CD1c-positive myeloid dendritic cell (primary cell): ENCODE data around the gene PRR16.

Source experiments
- DNase-seq: peaks from one replicate; pipeline ENCODE4 v3.0.0-alpha.2; 2016; ENCODE audit errors: extremely low spot score

Gene PRR16

DNA sequence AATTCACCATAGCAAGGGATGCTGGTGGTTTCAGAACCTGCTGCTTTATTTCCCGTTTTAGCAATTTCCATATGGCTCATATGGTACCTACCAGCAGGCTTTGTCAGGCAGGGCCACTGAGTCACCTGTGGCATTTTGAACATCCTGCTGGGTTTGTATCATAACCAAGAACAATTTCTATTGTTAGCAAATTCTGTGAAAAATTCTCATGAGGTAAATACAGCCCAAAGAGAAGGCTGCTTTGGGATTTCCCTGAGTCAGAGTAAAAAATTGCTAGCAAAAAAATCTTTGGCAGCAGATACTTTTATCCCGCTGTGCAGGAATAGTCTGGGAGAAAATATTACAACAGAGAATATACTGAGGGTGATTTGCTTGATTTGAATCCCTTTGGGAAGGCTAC is 52.7 kb downstream of the PRR16 start:
- DNase-seq, result no peak

DNA sequence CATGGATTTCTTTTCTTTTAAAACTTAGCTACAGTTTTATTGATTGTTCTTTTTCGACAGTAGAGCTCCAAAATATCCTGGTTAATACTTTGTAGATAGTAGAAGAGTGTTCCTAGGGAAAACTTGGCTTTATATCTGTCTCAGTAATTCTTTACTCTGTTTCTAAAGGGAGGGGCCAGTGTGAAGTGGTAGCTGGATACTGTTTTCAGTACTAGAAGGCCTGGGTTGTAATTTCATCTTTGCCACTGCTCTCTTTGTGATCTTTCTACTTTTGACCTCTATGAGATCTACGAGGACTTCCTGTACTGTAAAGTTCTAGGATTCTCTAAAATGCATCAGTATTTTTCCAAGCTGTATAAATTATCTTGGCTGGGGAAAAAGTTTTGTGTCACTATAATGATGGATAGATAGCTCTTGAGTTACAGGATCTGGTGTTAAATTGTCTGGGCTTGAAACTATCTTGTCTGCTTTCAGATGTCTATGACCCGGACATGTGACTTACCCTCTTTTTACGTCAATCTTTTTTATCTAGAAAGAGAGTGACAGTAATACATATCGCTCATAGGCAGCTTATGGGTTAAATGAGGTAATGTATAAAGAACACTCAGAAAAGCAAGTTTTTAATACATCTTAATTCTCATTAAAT is 53.6 kb downstream of the PRR16 start:
- DNase-seq, result no peak

DNA sequence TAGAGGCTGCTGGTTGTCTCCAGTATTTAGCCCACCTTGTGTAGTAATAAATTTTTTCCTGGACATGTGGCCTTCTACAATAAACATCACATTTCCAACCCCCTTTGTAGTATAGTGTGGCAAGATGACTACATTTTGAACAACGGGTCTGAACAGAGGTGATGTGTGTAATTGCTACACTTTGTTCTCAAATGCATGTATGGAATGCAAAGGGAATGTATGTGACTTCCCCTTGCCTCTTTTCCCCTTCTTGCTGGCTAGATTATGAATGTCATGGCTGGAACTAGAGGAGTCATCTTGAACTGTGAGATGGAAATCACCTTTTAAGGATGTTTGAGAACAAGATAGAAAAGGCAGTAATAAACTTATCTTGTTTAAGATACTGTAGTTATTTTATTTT is 54.5 kb downstream of the PRR16 start:
- DNase-seq, result no peak

DNA sequence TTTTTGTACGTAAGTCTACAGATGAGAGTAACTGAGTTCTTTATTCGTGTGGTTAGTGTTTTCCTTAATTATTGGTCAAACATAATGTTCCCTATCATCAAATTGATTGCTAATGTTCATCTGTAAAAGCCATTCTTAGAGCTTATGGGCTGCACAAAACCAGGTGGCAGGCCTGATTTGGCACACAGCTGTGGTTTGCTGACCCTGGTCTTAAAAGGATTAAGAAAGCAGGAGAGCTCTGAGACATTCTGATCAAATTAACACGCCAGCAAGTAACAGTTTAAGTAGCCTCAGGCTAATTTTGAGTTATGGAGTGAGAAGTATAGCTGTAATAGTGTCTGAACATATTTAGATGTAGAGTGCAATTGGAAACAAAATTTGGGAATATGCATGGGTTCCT is 63.2 kb downstream of the PRR16 start:
- DNase-seq, result no peak

DNA sequence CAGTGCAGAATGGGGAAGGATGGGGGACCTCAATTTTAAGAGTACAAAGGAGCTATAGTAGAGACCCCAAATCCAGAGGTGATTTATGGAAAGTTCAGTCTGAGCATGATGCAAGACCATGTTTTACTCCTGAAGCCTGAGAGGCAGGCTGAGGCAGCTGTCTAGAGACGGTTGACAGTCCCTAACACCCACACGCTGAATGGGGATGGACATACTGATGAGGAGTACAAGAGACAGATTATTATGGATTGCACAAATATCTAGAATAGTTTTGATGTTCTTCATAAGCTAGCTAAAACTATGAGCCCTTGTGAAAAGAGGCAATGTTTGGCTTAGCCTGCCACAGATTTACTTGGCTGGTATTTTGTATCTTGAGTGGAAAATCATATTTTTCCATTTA is 64.5 kb downstream of the PRR16 start:
- DNase-seq, result no peak

DNA sequence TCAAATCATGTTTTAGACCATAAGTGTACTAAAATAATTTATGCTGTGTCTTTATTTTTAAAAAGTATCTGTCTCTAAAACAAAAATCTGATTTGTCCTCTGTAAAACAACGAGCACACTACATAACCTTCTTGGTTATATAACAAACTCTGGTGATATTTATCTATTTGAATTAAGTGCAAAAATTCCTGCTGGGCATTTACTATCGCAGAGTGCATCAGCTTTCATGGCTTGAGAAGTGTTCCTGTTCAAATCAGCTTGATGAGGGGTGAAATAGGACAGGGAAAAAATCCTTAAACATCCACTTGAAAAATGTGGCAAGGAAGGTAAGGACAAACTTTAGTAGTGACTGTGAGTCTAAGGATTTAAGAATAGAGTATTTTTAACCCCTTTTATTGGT is 65.3 kb downstream of the PRR16 start:
- DNase-seq, result no peak

DNA sequence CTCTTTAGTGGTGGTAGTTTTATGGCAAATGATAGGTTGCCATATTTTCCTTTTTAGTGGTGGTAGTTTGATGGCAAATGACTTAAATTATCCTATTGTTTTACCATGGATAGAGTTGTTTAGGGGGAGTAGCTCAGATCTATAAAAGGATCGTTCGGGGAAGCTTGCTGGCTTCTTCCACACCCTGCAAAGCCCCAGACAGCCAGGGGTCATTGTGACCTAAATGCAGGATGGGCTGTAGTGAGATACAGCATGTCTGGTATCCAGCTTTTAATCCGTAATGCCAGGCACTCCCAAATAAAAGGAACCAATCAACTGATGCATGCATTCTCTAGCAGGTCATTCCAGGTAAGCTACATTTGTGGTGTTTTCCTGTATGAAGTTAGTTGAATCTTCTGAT is 67.1 kb downstream of the PRR16 start:
- no peak for DNase-seq

DNA sequence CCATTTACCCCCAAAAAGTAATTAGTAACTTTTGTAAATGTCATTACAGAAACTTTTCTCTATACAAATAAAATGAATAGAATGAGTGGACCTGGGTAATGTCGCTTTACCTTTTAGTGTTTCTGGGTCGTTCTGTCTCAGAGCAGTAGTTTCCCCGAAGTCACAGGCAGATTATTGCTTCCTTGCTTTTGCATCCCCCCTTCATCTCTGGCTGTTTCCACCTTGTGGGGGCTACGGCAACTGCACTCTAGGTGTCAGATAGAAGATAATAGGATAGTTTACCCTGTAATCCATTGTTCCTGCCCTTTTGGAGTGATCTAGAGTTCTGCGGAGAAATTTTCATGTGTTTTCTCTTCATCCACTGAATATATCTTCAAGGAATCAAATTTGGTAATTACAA is 68.7 kb downstream of the PRR16 start:
- DNase-seq, result no peak

DNA sequence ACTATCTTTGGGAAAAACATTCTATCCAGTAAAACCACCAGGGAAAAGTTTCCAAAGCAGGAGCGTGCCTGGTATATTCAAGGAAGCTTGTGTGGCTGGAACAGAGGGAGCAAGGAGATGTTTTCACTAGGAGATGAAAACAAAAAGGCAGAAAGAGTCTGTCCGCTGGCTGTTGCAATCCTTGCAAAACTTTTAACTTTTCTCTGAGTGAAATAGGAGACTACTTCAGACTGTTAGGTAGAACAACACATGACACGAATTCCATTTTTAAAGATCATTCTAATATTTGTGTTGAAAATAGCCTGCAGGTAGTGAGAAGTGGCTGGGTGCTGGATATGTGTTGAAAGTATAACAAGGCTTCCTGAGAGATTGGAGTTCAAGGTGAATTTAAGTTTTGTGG is 69.5 kb downstream of the PRR16 start:
- no peak for DNase-seq

DNA sequence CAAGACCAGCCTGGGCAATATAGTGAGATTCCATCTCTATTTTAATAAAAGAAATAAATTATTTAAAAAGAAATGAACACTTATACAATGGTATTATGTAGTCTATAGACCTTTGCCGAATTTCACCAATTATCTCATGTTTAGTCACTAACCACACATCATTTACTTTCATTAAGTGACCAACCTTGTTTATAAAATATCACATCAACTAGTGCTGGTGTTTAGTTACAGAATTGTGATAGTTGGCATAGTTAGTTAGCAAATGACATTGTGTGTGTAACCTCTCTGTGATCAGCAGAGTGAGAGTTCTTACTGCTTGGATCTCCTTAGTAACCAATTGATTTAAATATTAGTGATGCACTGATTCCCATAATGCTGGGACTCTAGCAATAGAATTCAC is 71.8 kb downstream of the PRR16 start:
- no peak for DNase-seq

DNA sequence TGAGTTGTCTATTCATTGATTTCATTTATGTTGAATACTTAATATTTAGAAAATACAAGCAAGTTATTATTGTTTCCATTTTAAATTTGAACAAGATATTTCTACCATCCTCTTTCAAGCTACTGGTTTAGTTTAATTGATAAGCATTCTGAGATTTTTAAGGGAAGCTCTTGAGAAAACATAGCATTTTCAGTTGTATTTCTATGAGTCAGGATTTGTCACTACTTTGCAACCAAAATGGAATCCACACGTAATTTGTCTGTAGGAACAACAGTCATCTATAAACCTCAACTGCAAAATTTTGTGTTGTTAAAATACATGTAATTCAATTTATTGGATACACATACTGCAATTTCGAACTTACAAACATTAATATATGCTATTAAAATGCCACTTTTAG is 74.0 kb downstream of the PRR16 start:
- no peak for DNase-seq

DNA sequence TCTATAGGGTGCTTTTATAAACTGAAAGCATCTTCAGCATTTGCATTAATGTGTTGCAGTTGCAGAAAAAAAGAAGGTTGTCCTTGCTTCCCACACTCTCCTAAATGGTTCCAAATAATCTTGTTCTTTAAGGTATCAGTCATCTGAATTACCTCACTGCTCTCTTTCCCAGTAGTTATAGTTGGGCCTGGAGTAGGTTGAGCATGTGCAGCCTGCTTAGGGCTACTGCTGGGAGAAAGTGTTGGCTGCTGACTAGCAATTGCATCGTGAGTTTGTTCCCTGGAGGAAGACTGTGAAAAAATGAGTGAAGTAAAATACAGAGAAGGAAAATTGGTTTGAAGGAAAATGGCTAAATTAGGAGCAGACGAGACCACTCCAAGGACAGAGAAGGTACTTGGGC is 74.5 kb downstream of the PRR16 start:
- DNase-seq, result no peak

DNA sequence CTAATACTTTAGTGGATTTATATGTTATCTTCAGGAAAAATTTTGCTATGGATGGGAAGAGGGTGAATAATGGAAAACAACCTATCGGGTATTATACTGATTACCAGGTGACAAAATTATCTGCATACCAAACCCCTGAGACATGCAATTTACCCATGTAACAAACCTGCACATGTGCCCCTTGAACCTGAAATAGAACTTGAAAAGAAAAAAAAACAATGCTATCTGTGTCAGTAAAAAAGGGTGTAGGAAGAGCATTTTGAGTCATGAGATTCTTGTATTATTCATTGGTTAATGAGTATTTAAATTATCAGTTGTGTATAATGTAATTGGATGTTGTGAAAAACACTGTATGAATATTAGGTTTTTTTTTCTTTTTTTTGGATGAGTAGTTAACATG is 75.4 kb downstream of the PRR16 start:
- DNase-seq, result no peak

DNA sequence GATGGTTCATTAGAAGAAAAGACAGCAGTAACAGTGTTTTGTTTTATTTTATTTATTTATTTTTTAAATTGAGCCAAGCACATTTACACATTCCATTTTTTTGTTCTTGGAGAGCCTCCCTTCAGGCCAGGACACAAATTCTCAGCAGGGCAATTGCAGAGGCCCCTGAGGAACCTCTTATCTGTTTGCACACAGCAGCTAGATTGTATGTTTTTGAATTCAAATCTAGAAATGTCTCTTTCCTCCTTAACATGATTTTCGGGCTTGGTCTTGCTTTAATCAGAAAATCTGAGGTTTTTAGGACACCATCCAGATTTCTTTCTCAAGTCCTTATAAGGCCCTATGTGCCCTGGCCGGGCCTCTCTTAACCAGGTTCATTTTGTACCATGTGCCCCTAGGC is 76.0 kb downstream of the PRR16 start:
- DNase-seq, result no peak

DNA sequence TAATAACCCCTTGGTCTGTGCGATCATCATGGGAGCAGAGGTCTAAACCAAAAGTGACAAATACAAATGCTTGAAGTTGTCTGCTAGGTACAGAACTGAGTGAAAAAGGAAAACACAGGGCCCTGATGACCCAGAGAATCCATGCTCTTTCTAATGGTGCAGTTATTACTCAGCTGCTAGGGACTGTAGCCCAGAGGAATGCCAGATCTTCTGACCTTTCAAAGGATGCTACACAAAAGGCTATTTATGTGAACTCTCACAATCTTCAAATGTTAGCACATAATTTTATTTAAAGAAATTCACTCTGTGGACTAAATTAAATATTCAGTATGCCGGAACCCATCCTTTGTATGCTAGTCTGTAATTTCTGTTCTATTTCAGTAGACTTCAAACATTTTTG is 79.9 kb downstream of the PRR16 start:
- DNase-seq, result no peak

DNA sequence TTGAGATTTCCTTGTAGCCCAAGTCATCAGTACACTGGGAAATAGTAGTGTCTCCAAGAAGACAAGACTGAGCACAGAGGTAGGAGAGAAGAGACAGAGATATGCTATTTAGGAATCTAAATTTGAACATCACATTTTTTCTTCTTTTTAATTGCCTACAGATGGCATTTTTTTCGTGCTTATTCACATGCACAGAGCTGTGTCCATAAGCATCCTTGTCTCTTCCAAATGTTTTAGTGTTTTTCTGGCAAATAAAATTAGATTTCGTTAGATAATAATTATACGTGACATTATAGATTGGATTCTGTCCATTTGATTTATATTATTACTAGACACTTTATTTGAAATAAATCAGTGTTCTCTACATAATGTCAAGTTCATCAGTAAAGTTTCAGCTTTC is 80.9 kb downstream of the PRR16 start:
- DNase-seq, result no peak

DNA sequence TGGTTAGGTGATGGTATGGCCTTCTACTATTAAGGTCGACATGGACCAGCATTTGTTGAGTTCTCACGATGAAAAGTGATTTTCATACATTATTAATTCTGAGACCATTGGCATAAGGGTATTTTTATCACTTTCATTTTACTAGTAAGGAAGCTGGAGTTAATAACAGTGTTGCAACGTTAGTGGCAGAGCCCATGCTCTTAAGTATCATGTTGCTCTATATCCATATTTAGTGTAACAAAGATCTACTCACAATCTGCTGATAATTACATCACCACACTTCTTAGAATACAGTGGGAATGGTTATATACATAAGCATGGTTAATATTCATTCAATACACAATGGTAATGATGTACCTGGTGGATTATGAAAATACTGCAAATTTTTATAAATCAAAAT is 81.9 kb downstream of the PRR16 start:
- no peak for DNase-seq

DNA sequence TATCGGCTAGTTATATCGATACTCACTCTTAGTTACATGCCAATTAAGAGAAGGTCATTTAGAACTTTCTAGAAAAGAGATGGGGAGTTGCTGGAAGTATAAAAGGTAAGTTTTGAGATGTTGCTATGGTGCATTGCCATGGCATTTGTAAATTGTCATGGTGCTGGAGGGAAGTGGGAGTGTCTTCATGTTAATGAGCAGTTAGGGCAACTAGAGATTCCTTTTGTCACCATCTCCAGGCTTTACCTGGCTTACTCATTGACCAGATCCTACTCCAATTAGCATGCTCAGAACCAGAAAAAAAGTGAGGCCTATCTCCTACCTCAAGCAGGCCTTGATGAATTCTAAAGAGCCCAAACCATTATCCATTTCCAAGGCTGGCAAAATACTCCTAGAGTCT is 82.8 kb downstream of the PRR16 start:
- no peak for DNase-seq

DNA sequence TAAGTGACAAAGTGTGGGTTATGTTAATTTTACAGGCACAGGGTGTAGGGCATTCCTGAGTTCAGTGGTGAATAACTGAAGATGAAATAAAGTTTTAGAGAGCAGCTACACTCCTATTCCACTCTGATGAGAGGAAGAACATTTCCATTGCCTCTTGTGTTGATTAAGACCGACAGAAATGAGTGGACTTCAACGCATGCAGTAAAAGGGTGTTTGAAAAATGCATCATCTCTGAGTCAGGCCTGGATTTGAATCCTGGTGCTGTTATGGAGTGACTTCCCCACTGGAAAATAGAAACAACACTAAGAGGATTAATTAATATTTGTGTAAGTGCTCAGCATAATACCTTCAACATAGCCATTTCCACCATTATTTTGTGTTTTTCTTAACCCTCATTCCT is 86.3 kb downstream of the PRR16 start:
- DNase-seq, result no peak

DNA sequence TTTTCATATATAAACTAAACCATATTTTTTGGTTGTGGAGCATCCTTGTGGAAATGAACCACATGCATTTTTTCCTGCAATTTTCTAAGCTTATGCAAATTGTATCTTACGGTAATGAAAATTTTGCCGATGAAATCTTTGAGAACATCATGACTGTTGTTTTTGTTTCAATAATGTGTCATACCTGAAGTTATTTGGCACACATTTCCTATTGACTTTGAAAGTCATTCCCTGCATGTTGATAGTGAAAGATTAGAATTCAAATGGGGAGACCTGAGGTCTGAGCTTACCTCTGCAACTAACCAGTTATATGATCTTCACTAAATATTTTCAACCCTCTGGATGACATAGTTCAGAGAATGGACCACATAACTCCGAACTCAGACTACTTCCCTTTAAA is 88.5 kb downstream of the PRR16 start:
- DNase-seq, result no peak

DNA sequence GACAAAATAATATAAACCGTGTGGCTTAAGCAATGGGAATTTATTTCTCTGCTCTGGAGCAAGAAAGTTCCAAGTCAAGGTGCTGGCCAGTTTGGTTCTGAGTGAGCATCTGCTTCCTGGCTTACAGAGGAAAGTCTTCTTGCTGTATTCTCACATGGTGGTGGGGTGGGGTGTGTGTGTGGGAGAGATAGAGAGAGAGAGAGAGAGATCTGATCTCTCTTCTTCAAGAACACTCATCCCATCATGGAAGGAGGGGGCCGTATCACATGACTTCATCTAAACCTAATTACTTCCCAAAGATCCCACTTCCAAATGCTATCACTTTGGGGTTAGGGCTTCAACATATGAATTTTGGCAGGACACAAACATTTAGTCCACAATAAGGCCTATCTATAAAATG is 91.2 kb downstream of the PRR16 start:
- no peak for DNase-seq

DNA sequence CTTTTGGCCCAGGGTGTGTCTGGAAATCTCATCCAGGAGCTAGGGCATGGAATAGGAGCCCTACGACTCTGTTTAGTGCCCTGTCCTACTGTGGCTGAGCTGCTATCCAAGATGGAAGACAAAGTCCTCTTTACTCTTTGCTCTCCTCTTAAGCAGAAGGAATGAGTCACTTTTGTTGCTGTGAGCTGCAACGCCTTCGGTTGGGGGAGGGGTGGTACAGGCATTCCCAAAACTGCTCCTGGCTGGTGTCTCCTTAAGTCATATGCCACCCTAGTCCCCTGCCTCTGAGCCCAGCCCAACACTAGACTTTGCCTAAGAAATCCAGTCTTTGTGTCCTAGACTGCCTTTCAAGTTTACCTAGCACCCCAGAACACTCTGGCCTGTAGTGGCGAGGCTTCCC is 99.9 kb downstream of the PRR16 start:
- DNase-seq, result no peak

DNA sequence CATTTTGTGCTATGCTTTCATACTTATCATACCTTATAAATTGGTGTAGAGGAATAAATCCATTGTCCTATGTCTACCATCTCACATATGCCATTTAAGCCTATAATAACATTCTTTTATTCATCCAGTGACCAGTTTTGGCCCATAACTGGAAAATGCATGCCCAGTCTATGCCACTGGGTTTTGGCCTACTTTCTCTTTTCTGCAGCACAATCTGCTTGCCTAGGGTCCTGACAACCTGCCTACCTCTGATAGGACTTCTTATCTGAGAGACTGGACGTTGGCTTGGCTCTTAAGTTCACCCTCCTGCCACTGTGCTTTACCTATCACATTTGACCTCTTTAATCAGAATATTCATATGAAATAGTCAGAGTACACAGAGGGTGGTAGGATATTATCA is 103.0 kb downstream of the PRR16 start:
- no peak for DNase-seq

DNA sequence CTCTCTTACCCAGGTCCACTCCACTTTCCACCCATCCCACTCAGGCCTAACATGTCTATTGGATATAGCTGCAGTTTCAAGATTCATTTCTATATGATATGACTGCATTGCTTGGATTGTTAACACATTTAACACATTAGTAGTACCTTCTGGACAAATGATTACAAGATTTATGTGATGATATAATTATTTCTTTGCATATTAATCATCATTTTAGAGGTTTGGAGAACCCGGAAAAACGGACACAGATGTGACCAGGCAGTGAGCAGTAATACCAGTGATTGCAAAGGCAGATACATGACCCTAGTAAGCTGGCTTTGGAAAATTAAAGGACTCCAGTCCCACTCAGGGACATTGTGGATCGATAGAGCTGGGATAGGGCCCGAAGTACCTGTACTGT is 103.8 kb downstream of the PRR16 start:
- no peak for DNase-seq

DNA sequence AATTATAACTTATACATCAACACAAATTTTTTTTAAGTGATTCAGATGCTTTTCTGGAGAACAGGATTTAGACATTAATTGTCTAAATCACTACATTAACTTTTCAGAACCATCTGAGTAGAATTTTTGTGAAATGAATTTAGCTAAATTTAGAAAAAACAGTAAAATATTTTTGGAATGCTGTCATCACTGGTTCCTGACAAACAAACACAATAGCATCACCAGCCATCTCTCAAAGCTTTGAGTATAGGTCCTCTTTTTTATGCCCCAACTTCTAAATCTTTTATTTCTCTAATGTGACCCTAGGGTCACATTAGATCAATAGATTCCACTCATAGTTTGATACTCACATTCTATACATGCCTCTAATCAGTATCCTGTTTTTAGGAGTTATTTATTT is 104.6 kb downstream of the PRR16 start:
- DNase-seq, result no peak
